ENCODE results near the gene STPG3.
"Not testable (repeated sequence)": the region's sequence is repeated elsewhere in the genome, so short reads cannot be mapped to it uniquely, and the experiment has no call there.

Gene STPG3

GRCh38 chr9:137233143-137233980 is 17.7 kb upstream of the STPG3 start:
- no peak for DNase-seq (ENCODE audit: low read depth, low spot score)

GRCh38 chr9:137234055-137234697 is 16.9 kb upstream of the STPG3 start:
- DNase-seq (ENCODE audit: low read depth, low spot score) = no peak

- no peak for DNase-seq (ENCODE audit: low read depth, low spot score)
These were observed 16.2 kb upstream of the STPG3 start for GRCh38 chr9:137234758-137235423.

- DNase-seq (ENCODE audit: low read depth, low spot score) = no peak
These were observed 15.5 kb upstream of the STPG3 start for GRCh38 chr9:137235424-137236237.

GRCh38 chr9:137236238-137236935 is 14.7 kb upstream of the STPG3 start:
- DNase-seq (ENCODE audit: low read depth, low spot score) = peak; percentile 92

- DNase-seq (ENCODE audit: low read depth, low spot score) = no peak
These were observed 14.1 kb upstream of the STPG3 start for GRCh38 chr9:137236936-137237421.

- no peak for DNase-seq (ENCODE audit: low read depth, low spot score)
These were observed 13.0 kb upstream of the STPG3 start for GRCh38 chr9:137237759-137238726.

- not testable (repeated sequence) for DNase-seq (ENCODE audit: low read depth, low spot score)
These were observed 11.4 kb upstream of the STPG3 start for GRCh38 chr9:137239541-137240200.

- peak; percentile 90 for DNase-seq (ENCODE audit: low read depth, low spot score)
These were observed 10.7 kb upstream of the STPG3 start for GRCh38 chr9:137240318-137240840.

- peak; percentile 100 for DNase-seq (ENCODE audit: low read depth, low spot score)
These were observed 10.1 kb upstream of the STPG3 start, which contains the start of gene TUBB4B for GRCh38 chr9:137240841-137241489. Gene TUBB4B, plus strand, starts transcription at chr9:137241287. Its CDS starts 74 bp downstream, at chr9:137241361.

GRCh38 chr9:137241490-137242268 is 9.4 kb upstream of the STPG3 start:
- peak; percentile 71 for DNase-seq (ENCODE audit: low read depth, low spot score)

GRCh38 chr9:137242269-137243203 is 8.6 kb upstream of the STPG3 start:
- peak; percentile 32 for DNase-seq (ENCODE audit: low read depth, low spot score)

GRCh38 chr9:137243266-137243625 is 7.8 kb upstream of the STPG3 start:
- DNase-seq (ENCODE audit: low read depth, low spot score) = not testable (repeated sequence)

GRCh38 chr9:137243626-137244485 is 7.2 kb upstream of the STPG3 start:
- no peak for DNase-seq (ENCODE audit: low read depth, low spot score)

Measured in astrocyte of the hippocampus (primary cell).